Activated naive CD4-positive, alpha-beta T cell treated with anti-CD3 and anti-CD28 coated beads, Interleukin-2, amount 50 U/mL, for 72 hours (primary cell): ENCODE measurements around the gene PGA3. TPM values are rescaled to one million over a fixed set of nuclear protein-coding genes. Genes with fewer than 3 reads are reported as not detected.
"Not testable (repeated sequence)": the region's sequence is repeated elsewhere in the genome, so short reads cannot be mapped to it uniquely, and the experiment has no call there.

Experiments used
- ATAC-seq, 2 donors: fragments of 150-1000 bp; cut with Tn5 transposase; 2 replicates each; pipeline ENCODE4 v1.10.0; 2021; ENCODE audit warnings: mild to moderate bottlenecking in 2 of 2, moderate library complexity in 2 of 2
- DNase-seq, 2 donors: peaks; one replicate each; pipeline ENCODE4 v3.0.0; 2021 to 2022; ENCODE audit warnings: low spot score in 2 of 2
- H3K27ac Mint-ChIP-seq, 2 donors: one replicate each; pipeline ENCODE4 v1.8.0; 2022; ENCODE audit warnings: mild to moderate bottlenecking in 2 of 2, mixed read lengths in 2 of 2
- H3K36me3 Mint-ChIP-seq, 2 donors: one replicate each; pipeline ENCODE4 v1.8.0; 2022; ENCODE audit warnings: mixed read lengths in 2 of 2
- H3K9me3 Mint-ChIP-seq, 2 donors: one replicate each; pipeline ENCODE4 v1.8.0; 2022; ENCODE audit warnings: mixed read lengths in 2 of 2
- total RNA-seq, 2 donors: library from RNA; stranded (reverse); gene quantifications; one replicate each; pipeline ENCODE4 v1.2.3, GENCODE V29; 2022

PGA3 gene
- not detected for total RNA-seq

GRCh38 chr11:61202950-61203746, at the start of gene PGA3:
Gene PGA3 (plus strand): TSS chr11:61203515. CDS start chr11:61203565, 50 bp downstream.
- ATAC-seq, DNase-seq, H3K9me3 Mint-ChIP-seq, H3K27ac Mint-ChIP-seq, H3K36me3 Mint-ChIP-seq: not testable (repeated sequence)

- DNase-seq (no peak), ATAC-seq (no peak)
- H3K27ac Mint-ChIP-seq, result no peak overlapping the region
- H3K9me3 Mint-ChIP-seq, result peaks cover 10 to 27% of the 10 kb centered on the region in 2 donors
- H3K36me3 Mint-ChIP-seq, result peaks cover 17 to 31% of the 10 kb centered on the region in 2 donors
These were observed 49.7 kb upstream of the PGA3 start for GRCh38 chr11:61153593-61154095.

- DNase-seq (no peak), ATAC-seq (no peak)
- peaks cover 17 to 31% of the 10 kb centered on the region in 2 donors for H3K36me3 Mint-ChIP-seq
- peaks cover 10 to 27% of the 10 kb centered on the region in 2 donors for H3K9me3 Mint-ChIP-seq
- H3K27ac Mint-ChIP-seq, result no peak overlapping the region
These were observed 48.8 kb upstream of the PGA3 start for GRCh38 chr11:61154528-61154927.

GRCh38 chr11:61155312-61155711, 48.0 kb upstream of the PGA3 start:
- Mint-ChIP-seq H3K36me3 (peaks cover 17 to 31% of the 10 kb centered on the region in 2 donors), H3K9me3 (peaks cover 10 to 27% of the 10 kb centered on the region in 2 donors), H3K27ac (peak overlapping the region in 1 of 2 donors; percentile 24)
- DNase-seq, result no peak
- ATAC-seq, result no peak

GRCh38 chr11:61155741-61156140, 47.6 kb upstream of the PGA3 start:
- ATAC-seq, result no peak
- Mint-ChIP-seq H3K9me3 (peaks cover 10 to 27% of the 10 kb centered on the region in 2 donors), H3K36me3 (peaks cover 17 to 31% of the 10 kb centered on the region in 2 donors), H3K27ac (no peak overlapping the region)
- DNase-seq, result no peak

GRCh38 chr11:61157743-61158142, 45.6 kb upstream of the PGA3 start:
- H3K9me3 Mint-ChIP-seq, result peaks cover 10 to 27% of the 10 kb centered on the region in 2 donors
- no peak overlapping the region for H3K27ac Mint-ChIP-seq
- H3K36me3 Mint-ChIP-seq, result peaks cover 17 to 31% of the 10 kb centered on the region in 2 donors
- DNase-seq (no peak), ATAC-seq (no peak)

GRCh38 chr11:61158691-61159381, 44.5 kb upstream of the PGA3 start:
- ATAC-seq (no peak), DNase-seq (no peak)
- Mint-ChIP-seq H3K27ac (peak overlapping the region in 1 of 2 donors; percentile 45), H3K9me3 (peaks cover 10 to 27% of the 10 kb centered on the region in 2 donors), H3K36me3 (peaks cover 17 to 31% of the 10 kb centered on the region in 2 donors)

GRCh38 chr11:61160487-61161189, 42.7 kb upstream of the PGA3 start:
- no peak for DNase-seq
- no peak for ATAC-seq
- Mint-ChIP-seq H3K36me3 (peaks cover 0 to 13% of the 10 kb centered on the region in 2 donors), H3K9me3 (peaks cover 0 to 10% of the 10 kb centered on the region in 2 donors), H3K27ac (peak overlapping the region; percentile 72 to 92)

- DNase-seq (peak; percentile 97 to 99), ATAC-seq (peak; percentile 82 to 86)
- H3K9me3 Mint-ChIP-seq, result peaks cover 0 to 5% of the 10 kb centered on the region in 2 donors
- H3K27ac Mint-ChIP-seq, result peak within 1 kb of the TSS; percentile 92 to 94
- peaks cover 0 to 6% of the 10 kb centered on the region in 2 donors for H3K36me3 Mint-ChIP-seq
These were observed 41.9 kb upstream of the PGA3 start, which contains the start of gene VPS37C for GRCh38 chr11:61161190-61162091. Gene VPS37C (minus strand): TSS chr11:61161426. CDS start chr11:61138829, 22,597 bp downstream.

- no peaks in the 10 kb centered on the region for H3K36me3 Mint-ChIP-seq
- DNase-seq, result peak in 1 of 2 donors; percentile 31
These were observed 41.0 kb upstream of the PGA3 start for GRCh38 chr11:61162092-61162941.

GRCh38 chr11:61163021-61163420, 40.3 kb upstream of the PGA3 start:
- H3K9me3 Mint-ChIP-seq, result no peaks in the 10 kb centered on the region
- no peak overlapping the region for H3K27ac Mint-ChIP-seq
- ATAC-seq (no peak), DNase-seq (no peak)
- H3K36me3 Mint-ChIP-seq, result no peaks in the 10 kb centered on the region

More at GRCh38 chr11:61162092-61162941, 41.0 kb upstream of the PGA3 start:
- peak overlapping the region; percentile 92 to 94 for H3K27ac Mint-ChIP-seq
- ATAC-seq, result no peak
- H3K9me3 Mint-ChIP-seq, result no peaks in the 10 kb centered on the region

GRCh38 chr11:61163714-61164605, 39.4 kb upstream of the PGA3 start:
- peak overlapping the region; percentile 70 to 80 for H3K27ac Mint-ChIP-seq
- DNase-seq, result no peak
- peak in 1 of 2 donors; percentile 8 for ATAC-seq

GRCh38 chr11:61164606-61165424, 38.5 kb upstream of the PGA3 start:
- ATAC-seq, result no peak
- no peaks in the 10 kb centered on the region for H3K9me3 Mint-ChIP-seq
- peak overlapping the region in 1 of 2 donors; percentile 80 for H3K27ac Mint-ChIP-seq
- DNase-seq, result no peak
- H3K36me3 Mint-ChIP-seq, result no peaks in the 10 kb centered on the region

More at GRCh38 chr11:61163714-61164605, 39.4 kb upstream of the PGA3 start:
- Mint-ChIP-seq H3K36me3 (no peaks in the 10 kb centered on the region), H3K9me3 (no peaks in the 10 kb centered on the region)
